Endodermal cell (in vitro differentiated cells): Measurements from ENCODE around the gene OR10D3. TPM values are rescaled to one million over a fixed set of nuclear protein-coding genes. Genes with fewer than 3 reads are reported as not detected.

Experiments
- DNase-seq: peaks from one replicate; pipeline ENCODE4 v3.0.0-alpha.2; 2017
- H3K27ac ChIP-seq: 2 replicates; pipeline ENCODE4 v1.5.1; 2013; ENCODE audit warnings: mild to moderate bottlenecking, low read depth, low read length, moderate library complexity
- H3K27me3 ChIP-seq: 2 replicates; pipeline ENCODE4 v1.6.1; 2013; ENCODE audit warnings: mild to moderate bottlenecking, low read length, moderate library complexity; ENCODE audit not compliant: insufficient read depth, control insufficient read depth, poor library complexity, severe bottlenecking
- H3K36me3 ChIP-seq: 2 replicates; pipeline ENCODE4 v1.7.0; 2013; ENCODE audit warnings: mild to moderate bottlenecking, low read length, moderate library complexity; ENCODE audit not compliant: control insufficient read depth, insufficient read depth
- H3K4me1 ChIP-seq: one replicate; pipeline ENCODE4 v1.7.0; 2013; ENCODE audit warnings: low read length; ENCODE audit not compliant: control insufficient read depth, insufficient read depth
- H3K4me3 ChIP-seq: 2 replicates; pipeline ENCODE4 v1.5.1; 2013; ENCODE audit warnings: mild to moderate bottlenecking, low read length, moderate library complexity
- H3K9ac ChIP-seq: 2 replicates; pipeline ENCODE4 v1.6.1; 2013; ENCODE audit warnings: mild to moderate bottlenecking, low read length, moderate library complexity; ENCODE audit not compliant: poor library complexity, severe bottlenecking; ENCODE audit errors: extremely low read depth
- H3K9me3 ChIP-seq: 2 replicates; pipeline ENCODE4 v1.6.1; 2013; ENCODE audit warnings: mild to moderate bottlenecking, low read length, moderate library complexity; ENCODE audit not compliant: control insufficient read depth
- H3K27ac Mint-ChIP-seq: 2 replicates; pipeline ENCODE4 v1.8.0; 2020; ENCODE audit warnings: mixed read lengths
- H3K27me3 Mint-ChIP-seq: 2 replicates; pipeline ENCODE4 v1.8.0; 2021; ENCODE audit warnings: mild to moderate bottlenecking, mixed read lengths; ENCODE audit not compliant: insufficient read depth
- H3K36me3 Mint-ChIP-seq: 2 replicates; pipeline ENCODE4 v1.8.0; 2020; ENCODE audit warnings: low read depth, mixed read lengths
- H3K4me1 Mint-ChIP-seq: 2 replicates; pipeline ENCODE4 v1.8.0; 2020; ENCODE audit warnings: mixed read lengths
- H3K4me3 Mint-ChIP-seq: 2 replicates; pipeline ENCODE4 v1.8.0; 2020; ENCODE audit warnings: mild to moderate bottlenecking, moderate library complexity, mixed read lengths
- H3K9me3 Mint-ChIP-seq: 2 replicates; pipeline ENCODE4 v1.8.0; 2020; ENCODE audit warnings: mild to moderate bottlenecking, mixed read lengths
- WGBS, 2 experiments: methylation state at CpG; one replicate each; pipeline versions ENCODE4 v1.1.5 to v1.1.7; 2013; ENCODE audit warnings: missing lambda C conversion rate in 2 of 2, mixed read lengths in 1 of 2; ENCODE audit not compliant: insufficient coverage in 1 of 2, insufficient read length in 1 of 2; 5-methylcytosine and 5-hydroxymethylcytosine counted together
- total RNA-seq, 2 donors: library from RNA; stranded (reverse); fragmentation: NEBNext Ultra II Directional in 1 of 2; extraction: Animal tissue kit (Norgen Biotek cat#: 25700) in 1 of 2; gene quantifications; 2 replicates in 1 of 2; 3 replicates in 1 of 2; pipeline ENCODE4 v1.2.1, GENCODE V29; 2021
- TF ChIP-seq, protein P1 (sequence below): fragments of 200-600 bp; sonication (generic); conservative IDR thresholded peaks from 2 replicates; pipeline ENCODE4 v1.5.0; 2021; ENCODE audit warnings: antibody characterized with exemption, mild to moderate bottlenecking

Gene OR10D3
- total RNA-seq, 2 donors from 2014 or later, result 0.37 TPM; not detected in 1

GRCh38 chr11:124207102-124207792 lies 24.1 kb downstream of the OR10D3 start:
- H3K36me3 ChIP-seq, result no peaks in the 10 kb centered on the region
- no peak overlapping the region for H3K27ac ChIP-seq
- H3K27me3 ChIP-seq, result no peaks in the 10 kb centered on the region
- H3K9ac ChIP-seq, result no peak overlapping the region
- H3K4me1 ChIP-seq, result no peaks in the 10 kb centered on the region
- H3K4me3 Mint-ChIP-seq, result no peak overlapping the region
- TF ChIP-seq, protein P1, sequence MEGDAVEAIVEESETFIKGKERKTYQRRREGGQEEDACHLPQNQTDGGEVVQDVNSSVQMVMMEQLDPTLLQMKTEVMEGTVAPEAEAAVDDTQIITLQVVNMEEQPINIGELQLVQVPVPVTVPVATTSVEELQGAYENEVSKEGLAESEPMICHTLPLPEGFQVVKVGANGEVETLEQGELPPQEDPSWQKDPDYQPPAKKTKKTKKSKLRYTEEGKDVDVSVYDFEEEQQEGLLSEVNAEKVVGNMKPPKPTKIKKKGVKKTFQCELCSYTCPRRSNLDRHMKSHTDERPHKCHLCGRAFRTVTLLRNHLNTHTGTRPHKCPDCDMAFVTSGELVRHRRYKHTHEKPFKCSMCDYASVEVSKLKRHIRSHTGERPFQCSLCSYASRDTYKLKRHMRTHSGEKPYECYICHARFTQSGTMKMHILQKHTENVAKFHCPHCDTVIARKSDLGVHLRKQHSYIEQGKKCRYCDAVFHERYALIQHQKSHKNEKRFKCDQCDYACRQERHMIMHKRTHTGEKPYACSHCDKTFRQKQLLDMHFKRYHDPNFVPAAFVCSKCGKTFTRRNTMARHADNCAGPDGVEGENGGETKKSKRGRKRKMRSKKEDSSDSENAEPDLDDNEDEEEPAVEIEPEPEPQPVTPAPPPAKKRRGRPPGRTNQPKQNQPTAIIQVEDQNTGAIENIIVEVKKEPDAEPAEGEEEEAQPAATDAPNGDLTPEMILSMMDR, result no peak
- 81 to 91% methylated on average over 4 to 6 of the region's 6 CpGs for WGBS, 2 experiments
- DNase-seq, result no peak
- H3K27me3 Mint-ChIP-seq, result no peaks in the 10 kb centered on the region
- no peak overlapping the region for H3K27ac Mint-ChIP-seq
- H3K4me3 ChIP-seq, result no peak overlapping the region
- no peaks in the 10 kb centered on the region for H3K4me1 Mint-ChIP-seq
- no peaks in the 10 kb centered on the region for H3K36me3 Mint-ChIP-seq
- H3K9me3 ChIP-seq, result no peaks in the 10 kb centered on the region
- H3K9me3 Mint-ChIP-seq, result no peaks in the 10 kb centered on the region

GRCh38 chr11:124209824-124210357 lies 26.7 kb downstream of the OR10D3 start:
- TF ChIP-seq, protein P1, result no peak
- Mint-ChIP-seq H3K27me3 (peaks cover 5% of the 10 kb centered on the region), H3K4me3 (no peak overlapping the region), H3K9me3 (no peaks in the 10 kb centered on the region), H3K4me1 (no peaks in the 10 kb centered on the region), H3K27ac (no peak overlapping the region), H3K36me3 (no peaks in the 10 kb centered on the region)
- Histone ChIP-seq H3K9me3 (no peaks in the 10 kb centered on the region), H3K9ac (no peak overlapping the region), H3K36me3 (no peaks in the 10 kb centered on the region), H3K4me3 (no peak overlapping the region), H3K27me3 (no peaks in the 10 kb centered on the region), H3K4me1 (no peaks in the 10 kb centered on the region), H3K27ac (no peak overlapping the region)
- no peak for DNase-seq
- 94 to 100% methylated on average over 1 to 6 of the region's 6 CpGs for WGBS, 2 experiments

DNA sequence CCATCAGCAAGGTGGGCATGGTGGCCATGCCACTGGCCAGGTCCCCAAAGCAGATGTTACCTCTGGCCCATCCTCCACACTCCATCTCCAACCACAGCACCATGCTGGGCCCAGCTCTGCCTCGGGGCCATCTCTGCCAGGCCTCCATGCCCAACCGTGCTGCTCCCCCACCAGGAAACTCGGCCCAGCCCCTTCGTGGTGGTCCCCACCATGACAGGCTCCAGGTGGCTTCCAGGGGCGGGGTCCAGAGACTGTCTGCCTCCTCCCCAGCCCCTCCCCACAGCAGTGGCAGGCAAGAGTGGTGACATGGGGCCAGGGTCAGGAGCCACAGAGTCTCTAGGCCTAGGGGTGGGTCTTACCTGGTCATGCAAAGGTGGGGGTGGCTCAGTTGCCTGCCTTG lies 27.3 kb downstream of the OR10D3 start:
- Histone ChIP-seq H3K36me3 (no peaks in the 10 kb centered on the region), H3K9ac (no peak overlapping the region), H3K27ac (no peak overlapping the region), H3K4me3 (no peak overlapping the region), H3K27me3 (no peaks in the 10 kb centered on the region), H3K4me1 (no peaks in the 10 kb centered on the region), H3K9me3 (no peaks in the 10 kb centered on the region)
- Mint-ChIP-seq H3K36me3 (no peaks in the 10 kb centered on the region), H3K27me3 (peaks cover 5% of the 10 kb centered on the region), H3K27ac (no peak overlapping the region), H3K9me3 (no peaks in the 10 kb centered on the region), H3K4me1 (no peaks in the 10 kb centered on the region), H3K4me3 (no peak overlapping the region)
- WGBS, 2 experiments, result 94% methylated on average over 5 of the region's 5 CpGs; no CpG with 5 or more reads in 1 of the 2 experiments
- no peak for DNase-seq
- TF ChIP-seq, protein P1, result no peak
